Measurements from ENCODE around the gene SEPTIN10.

Gene SEPTIN10

GRCh38 chr2:109494351-109494750, 119.4 kb downstream of the SEPTIN10 start:
- no peak for DNase-seq

DNA sequence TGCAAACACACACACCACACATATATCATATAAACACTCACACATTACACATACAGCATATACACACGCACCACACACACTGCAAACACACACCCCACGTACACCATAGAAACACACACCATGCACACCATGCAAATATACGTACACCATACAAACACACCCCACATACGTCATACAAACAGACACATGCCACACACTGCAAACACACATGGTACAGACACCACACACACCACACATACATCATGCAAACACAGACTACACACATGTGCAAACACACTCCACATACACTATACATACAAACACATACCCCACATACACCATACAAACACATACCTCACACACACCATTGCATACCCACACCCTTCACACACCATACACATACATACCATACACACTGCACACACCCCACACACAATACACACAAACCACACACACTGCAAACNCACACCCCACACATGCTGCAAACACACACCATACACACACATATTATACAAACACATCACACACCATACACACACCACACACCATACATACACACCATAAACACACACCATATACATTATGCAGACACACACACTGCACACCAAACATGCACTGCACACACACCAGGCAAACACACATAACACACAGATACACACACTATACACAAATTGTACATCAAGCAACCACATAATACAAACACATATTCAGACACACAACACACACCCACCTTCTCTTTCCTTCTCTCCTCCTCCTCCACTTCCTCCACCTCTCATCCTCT, 120.4 kb downstream of the SEPTIN10 start:
- no peak for DNase-seq
